Measurements from ENCODE around the gene MAFF.
A peak's percentile ranks its signal among the peaks of the same experiment; 100 is the strongest.

MAFF gene

DNA sequence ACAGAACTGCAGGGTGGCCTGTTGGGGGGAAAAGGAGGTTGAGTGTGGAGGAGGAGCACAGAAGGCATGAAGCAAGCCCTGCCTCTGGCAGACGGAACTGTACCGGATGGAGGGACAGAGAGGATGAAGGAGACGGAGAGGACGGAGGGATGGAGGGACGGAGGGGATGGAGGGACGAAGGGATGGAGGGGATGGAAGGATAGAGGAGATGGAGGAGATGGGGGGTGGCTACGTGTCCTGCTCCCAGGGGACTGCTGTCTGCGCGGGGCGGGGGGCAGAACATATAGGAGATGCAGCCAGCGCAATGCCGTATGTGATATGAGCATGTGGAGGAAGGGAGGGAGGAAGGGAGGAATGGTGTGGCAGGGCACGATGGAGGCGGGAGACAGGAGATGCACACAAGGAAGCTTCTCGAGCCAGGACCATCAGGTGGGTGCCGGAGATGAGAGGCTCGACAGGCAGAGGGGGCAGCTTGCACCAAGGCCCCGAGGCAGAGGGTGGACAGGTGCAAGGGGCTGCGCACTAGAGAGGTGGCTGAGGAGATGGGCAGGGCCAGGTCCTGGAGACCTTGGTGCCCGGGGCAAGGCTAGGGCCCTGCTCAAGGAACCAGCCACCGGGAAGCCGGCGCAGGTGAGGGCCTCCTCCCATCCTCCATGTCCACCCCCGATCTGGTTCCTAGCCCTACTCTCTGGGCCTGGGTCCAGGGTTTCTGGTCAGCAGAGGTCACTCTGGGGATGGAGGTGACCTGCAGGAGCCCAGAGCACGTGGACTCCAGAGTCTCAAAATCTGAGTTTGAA, 25.3 kb downstream of the MAFF start:
- no peaks in the 10 kb centered on the region for H3K9me3 ChIP-seq (ENCODE audit: severe bottlenecking)
- H3K36me3 ChIP-seq, result peaks cover 46% of the 10 kb centered on the region
- no peak for DNase-seq
- TF ChIP-seq, protein P1, sequence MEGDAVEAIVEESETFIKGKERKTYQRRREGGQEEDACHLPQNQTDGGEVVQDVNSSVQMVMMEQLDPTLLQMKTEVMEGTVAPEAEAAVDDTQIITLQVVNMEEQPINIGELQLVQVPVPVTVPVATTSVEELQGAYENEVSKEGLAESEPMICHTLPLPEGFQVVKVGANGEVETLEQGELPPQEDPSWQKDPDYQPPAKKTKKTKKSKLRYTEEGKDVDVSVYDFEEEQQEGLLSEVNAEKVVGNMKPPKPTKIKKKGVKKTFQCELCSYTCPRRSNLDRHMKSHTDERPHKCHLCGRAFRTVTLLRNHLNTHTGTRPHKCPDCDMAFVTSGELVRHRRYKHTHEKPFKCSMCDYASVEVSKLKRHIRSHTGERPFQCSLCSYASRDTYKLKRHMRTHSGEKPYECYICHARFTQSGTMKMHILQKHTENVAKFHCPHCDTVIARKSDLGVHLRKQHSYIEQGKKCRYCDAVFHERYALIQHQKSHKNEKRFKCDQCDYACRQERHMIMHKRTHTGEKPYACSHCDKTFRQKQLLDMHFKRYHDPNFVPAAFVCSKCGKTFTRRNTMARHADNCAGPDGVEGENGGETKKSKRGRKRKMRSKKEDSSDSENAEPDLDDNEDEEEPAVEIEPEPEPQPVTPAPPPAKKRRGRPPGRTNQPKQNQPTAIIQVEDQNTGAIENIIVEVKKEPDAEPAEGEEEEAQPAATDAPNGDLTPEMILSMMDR (IDR thresholded peaks at IDR 0.05; ENCODE audit: low read depth, low read length), result no peak
- H3K4me3 ChIP-seq (ENCODE audit: low read depth, low read length), result no peak overlapping the region
- H3K27ac ChIP-seq, result no peak overlapping the region
- no peaks in the 10 kb centered on the region for H3K27me3 ChIP-seq (ENCODE audit: insufficient read depth, low read depth, severe bottlenecking)

DNA sequence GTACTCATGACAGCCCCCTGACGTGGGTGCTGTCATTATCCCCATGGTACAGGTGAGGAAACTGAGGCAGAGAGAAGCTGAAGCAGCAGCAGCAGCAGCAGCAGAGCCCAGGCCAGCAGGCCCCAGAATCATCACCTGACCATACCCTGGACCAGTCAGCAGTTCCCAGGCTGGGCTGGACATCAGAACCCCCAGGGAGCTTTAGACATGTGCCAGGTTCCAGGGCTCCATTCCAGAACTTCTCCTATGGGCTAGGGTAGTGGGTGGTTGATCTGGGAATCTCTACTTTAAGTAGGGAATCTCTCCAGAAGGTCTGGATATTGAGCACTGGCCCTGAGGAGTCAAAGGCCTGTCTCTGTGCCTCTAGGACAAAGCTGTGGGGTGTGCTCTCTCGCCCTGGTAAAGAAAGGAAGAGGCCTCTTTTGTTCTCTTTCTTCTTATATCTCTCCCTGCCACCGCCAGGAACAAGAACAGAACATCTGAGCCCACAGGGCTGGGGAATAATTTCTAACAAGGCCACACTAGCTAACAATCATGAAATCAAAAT, 26.6 kb downstream of the MAFF start:
- Histone ChIP-seq H3K9me3 (ENCODE audit: severe bottlenecking) (no peaks in the 10 kb centered on the region), H3K36me3 (peaks cover 46% of the 10 kb centered on the region), H3K27me3 (ENCODE audit: insufficient read depth, low read depth, severe bottlenecking) (no peaks in the 10 kb centered on the region), H3K4me3 (ENCODE audit: low read depth, low read length) (no peak overlapping the region), H3K27ac (no peak overlapping the region)
- no peak for DNase-seq
- TF ChIP-seq, protein P1 (IDR thresholded peaks at IDR 0.05; ENCODE audit: low read depth, low read length), result no peak

GRCh38 chr22:38228873-38229740, 27.3 kb downstream of the MAFF start:
- Histone ChIP-seq H3K27me3 (ENCODE audit: insufficient read depth, low read depth, severe bottlenecking) (no peaks in the 10 kb centered on the region), H3K9me3 (ENCODE audit: severe bottlenecking) (no peaks in the 10 kb centered on the region), H3K36me3 (peaks cover 45% of the 10 kb centered on the region), H3K4me3 (ENCODE audit: low read depth, low read length) (no peak overlapping the region), H3K27ac (no peak overlapping the region)
- no peak for DNase-seq
- TF ChIP-seq, protein P1 (IDR thresholded peaks at IDR 0.05; ENCODE audit: low read depth, low read length), result no peak

DNA sequence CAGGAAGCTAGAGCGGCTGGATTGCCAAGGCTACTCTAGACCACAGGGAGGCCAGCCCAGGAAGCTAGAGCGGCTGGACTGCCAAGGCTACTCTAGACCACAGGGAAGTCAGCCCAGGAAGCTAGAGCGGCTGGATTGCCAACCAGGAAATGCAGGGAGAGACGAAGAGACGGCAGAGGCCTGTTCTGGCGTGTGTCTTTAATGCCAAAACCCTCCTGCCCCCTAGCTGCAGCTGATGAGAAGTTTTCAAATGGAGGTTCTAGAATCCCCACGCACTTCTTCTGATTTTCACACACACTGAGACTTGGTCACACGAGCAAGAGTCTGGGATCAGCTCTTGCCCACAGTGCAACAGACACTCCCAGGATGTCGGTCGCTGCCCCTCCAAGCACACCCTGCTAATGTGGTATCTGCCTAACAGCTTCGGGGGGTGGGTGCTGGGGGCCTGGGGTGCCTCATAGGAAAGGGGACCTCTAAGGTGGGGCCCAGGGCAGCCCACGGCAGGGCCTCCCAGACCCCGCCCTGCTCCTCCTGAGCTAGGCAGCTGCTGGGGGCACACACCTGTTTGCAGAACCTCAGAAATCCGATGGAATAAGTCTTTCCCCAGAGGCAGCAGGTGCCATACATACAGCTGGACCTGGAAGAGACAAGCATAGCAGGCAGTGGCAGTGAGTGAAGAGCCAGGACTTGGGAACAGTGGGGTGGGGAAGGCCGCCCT, 28.5 kb downstream of the MAFF start:
- DNase-seq, result peak; percentile 47
- H3K36me3 ChIP-seq, result peaks cover 36% of the 10 kb centered on the region
- no peaks in the 10 kb centered on the region for H3K27me3 ChIP-seq (ENCODE audit: insufficient read depth, low read depth, severe bottlenecking)
- H3K9me3 ChIP-seq (ENCODE audit: severe bottlenecking), result no peaks in the 10 kb centered on the region
- H3K4me3 ChIP-seq (ENCODE audit: low read depth, low read length), result no peak overlapping the region
- TF ChIP-seq, protein P1 (IDR thresholded peaks at IDR 0.05; ENCODE audit: low read depth, low read length), result peak; percentile 59; the same call in 1 of the 2 replicates
- H3K27ac ChIP-seq, result no peak overlapping the region

DNA sequence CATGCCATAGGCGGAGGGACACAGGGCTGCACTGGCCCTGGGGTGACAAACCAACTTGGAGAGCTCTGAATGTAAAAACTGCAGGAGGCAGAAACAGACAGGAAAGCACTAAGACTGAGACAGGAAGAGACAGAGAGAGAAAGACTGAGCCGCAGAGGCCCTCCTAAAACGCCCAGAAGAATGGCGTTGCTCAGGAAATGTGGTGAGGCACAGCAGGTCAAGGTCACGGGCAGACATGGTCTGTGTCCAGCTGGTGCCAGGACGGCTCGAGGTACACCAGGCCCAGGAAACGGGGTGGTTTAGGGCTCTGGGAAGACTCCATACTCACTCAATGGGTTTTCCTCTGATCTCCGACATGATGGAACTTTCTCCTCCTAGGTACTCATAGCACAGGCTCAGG, 29.1 kb downstream of the MAFF start:
- H3K4me3 ChIP-seq (ENCODE audit: low read depth, low read length), result no peak overlapping the region
- H3K27ac ChIP-seq, result no peak overlapping the region
- DNase-seq, result no peak
- H3K36me3 ChIP-seq, result peaks cover 38% of the 10 kb centered on the region
- TF ChIP-seq, protein P1 (IDR thresholded peaks at IDR 0.05; ENCODE audit: low read depth, low read length), result no peak
- no peaks in the 10 kb centered on the region for H3K9me3 ChIP-seq (ENCODE audit: severe bottlenecking)
- no peaks in the 10 kb centered on the region for H3K27me3 ChIP-seq (ENCODE audit: insufficient read depth, low read depth, severe bottlenecking)
